ENCODE measurements around the gene SV2B.
A peak's percentile ranks its signal among the peaks of the same experiment; 100 is the strongest.

SV2B gene

DNA sequence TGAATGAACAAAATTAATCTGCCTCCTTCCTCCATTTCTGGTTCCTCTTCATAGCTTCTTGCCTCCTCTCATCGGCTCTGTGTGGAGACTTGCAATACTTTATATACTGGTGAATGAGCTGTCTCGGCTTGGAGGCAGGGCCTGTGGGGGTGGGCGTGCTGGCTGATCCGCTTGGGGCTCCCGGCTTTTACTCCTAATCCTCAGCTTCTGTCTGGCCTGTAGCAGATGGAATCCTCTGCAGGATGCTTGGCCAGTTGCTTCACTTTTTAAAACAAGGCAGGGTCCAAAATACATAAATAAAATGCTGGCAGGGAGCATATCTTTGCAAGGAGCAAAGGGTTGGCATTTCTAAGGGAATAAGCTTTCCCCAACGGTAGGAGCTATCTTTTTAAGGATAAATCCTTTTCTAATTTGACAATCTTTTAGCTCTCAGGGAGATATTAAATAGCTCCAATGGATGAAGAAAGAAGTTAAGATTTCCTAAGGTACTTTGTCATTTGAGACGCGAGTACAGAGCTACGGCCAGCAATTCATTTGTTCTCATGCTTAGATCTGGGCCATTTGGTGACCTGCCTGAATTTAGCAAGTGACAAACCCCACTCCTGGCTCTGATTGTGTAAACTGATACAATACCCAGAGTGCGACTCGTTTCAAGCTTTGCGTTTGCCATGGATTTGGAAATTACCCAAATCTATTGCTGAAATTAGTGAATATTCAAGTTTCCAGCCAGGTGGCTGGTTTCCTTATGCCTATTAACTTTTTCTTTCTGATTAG, 18.9 kb downstream of the SV2B start:
- Mint-ChIP-seq H3K27me3 (peaks cover 25% of the 10 kb centered on the region), H3K27ac (no peak overlapping the region), H3K9me3 (peaks cover 4% of the 10 kb centered on the region), H3K4me1 (no peaks in the 10 kb centered on the region), H3K4me3 (no peak overlapping the region), H3K36me3 (no peaks in the 10 kb centered on the region)
- no peak for ATAC-seq

DNA sequence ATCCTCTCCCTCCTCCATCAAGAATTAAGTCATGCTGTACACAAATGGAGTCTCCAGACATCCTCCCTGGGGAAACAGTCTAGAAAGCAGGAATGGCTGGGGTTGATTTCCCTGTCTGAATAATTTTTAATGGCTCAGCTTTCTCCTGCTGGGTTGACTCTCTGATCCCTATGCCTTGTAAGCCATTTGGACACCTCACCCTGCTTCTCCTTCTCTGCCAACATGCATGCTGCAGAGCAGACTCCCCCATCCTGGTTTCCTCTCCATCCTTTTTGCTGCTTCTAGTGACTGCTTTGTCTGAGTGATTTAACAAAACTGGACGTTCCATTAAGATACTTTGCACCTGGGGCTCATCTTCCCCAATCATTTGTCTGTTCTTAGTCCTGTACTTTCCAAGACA, 22.2 kb downstream of the SV2B start:
- peaks cover 27% of the 10 kb centered on the region for H3K27me3 Mint-ChIP-seq
- no peaks in the 10 kb centered on the region for H3K36me3 Mint-ChIP-seq
- no peak for ATAC-seq
- no peak overlapping the region for H3K27ac Mint-ChIP-seq
- H3K9me3 Mint-ChIP-seq: no peaks in the 10 kb centered on the region
- no peaks in the 10 kb centered on the region for H3K4me1 Mint-ChIP-seq
- no peak overlapping the region for H3K4me3 Mint-ChIP-seq

DNA sequence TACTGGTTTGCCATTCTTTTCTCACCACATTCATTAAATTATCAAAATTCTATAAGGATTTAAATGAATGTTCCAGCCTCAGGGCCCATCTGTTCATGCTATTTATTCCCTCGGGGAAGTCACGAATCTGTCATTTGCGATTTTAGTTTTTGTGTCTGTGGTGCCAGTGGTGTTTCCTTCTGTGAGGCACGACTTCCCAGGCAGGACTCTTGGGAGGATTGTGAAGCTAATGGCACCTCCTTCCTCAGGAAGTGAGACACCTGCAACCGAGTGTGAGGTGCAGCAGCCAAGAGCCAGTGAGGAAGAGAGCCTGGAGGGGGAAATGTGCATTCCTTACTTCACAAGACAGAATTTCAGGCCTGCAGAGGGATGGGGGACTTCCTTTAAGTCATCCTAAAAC, 24.1 kb downstream of the SV2B start:
- Mint-ChIP-seq H3K27ac (no peak overlapping the region), H3K27me3 (peaks cover 27% of the 10 kb centered on the region), H3K4me1 (no peaks in the 10 kb centered on the region), H3K4me3 (no peak overlapping the region), H3K36me3 (no peaks in the 10 kb centered on the region), H3K9me3 (no peaks in the 10 kb centered on the region)
- ATAC-seq: no peak

DNA sequence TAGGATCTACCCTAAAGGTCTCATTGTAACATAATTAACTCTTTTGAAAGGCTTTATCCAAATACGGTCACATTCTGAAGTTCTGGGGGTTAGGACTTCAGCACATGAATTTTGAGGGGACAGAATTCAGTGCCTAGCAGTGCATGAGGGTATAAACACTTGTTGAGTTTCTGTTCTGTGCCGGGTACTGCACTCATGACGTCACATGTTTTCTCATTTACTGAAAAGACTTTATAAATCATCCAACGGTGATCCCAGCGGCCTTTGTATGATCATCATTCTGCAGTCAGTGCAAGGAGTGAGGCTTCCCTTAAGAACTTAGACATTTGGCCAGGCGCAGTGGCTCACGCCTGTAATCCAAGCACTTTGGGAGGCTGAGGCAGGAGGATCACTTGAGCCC, 25.1 kb downstream of the SV2B start:
- no peaks in the 10 kb centered on the region for H3K9me3 Mint-ChIP-seq
- H3K4me3 Mint-ChIP-seq: no peak overlapping the region
- no peaks in the 10 kb centered on the region for H3K36me3 Mint-ChIP-seq
- ATAC-seq: no peak
- no peaks in the 10 kb centered on the region for H3K4me1 Mint-ChIP-seq
- no peak overlapping the region for H3K27ac Mint-ChIP-seq
- H3K27me3 Mint-ChIP-seq: peaks cover 27% of the 10 kb centered on the region

DNA sequence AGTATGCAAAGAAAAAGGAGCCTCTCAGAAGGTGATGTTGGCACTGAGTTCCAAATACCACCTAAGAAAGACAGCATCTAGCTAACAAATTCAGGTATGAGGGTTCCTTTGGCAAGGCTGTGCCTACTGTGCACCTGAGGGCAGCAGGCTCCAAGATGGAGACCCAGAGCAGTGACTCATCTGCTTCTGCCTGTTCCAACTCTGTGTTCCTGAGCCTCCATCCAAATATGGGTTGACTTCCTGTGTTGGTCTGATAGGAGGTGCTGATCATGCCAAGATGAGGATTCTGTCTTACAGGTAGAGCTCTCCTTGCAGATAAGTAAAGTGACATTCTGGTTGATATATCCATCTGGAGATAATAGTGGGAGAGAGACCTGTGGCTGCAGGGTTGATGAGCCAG, 26.0 kb downstream of the SV2B start:
- peaks cover 27% of the 10 kb centered on the region for H3K27me3 Mint-ChIP-seq
- no peak for ATAC-seq
- no peaks in the 10 kb centered on the region for H3K4me1 Mint-ChIP-seq
- H3K27ac Mint-ChIP-seq: no peak overlapping the region
- no peaks in the 10 kb centered on the region for H3K36me3 Mint-ChIP-seq
- H3K9me3 Mint-ChIP-seq: no peaks in the 10 kb centered on the region
- no peak overlapping the region for H3K4me3 Mint-ChIP-seq

DNA sequence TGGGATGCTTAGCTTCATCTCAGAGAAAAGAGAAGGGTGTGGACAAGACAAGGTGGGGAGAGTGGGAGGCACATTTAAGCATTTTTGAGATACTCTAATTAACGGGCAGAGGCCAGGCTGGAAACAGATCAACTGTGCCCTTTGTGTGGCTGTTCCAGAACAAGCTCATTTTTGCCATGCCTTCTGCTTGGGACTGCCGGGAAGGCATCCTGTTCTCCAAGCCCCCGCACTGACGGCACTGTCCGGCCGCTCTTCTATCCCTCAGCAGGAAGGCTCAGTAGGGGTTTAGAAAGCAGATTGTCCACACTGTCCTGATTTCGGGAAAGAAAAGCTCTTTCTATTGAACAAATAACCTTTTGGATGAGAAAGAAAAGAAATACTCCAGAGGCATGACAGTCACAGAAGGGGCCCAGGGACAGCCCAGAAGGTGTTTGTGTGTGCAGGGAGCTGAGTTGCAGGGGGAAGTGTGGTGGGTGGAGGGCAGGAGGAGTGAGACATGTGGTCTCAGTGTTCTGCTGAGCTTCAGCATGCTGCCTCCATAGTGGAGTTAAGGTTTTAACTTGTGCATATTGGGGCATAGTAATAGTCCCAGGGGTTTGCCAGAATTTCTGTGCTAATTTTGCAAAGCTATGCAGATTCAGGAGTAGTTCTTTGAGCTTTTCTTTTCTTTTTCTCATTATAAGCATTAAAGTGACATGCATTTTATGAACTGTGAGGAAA, 27.3 kb downstream of the SV2B start:
- Mint-ChIP-seq H3K4me3 (no peak overlapping the region), H3K4me1 (no peaks in the 10 kb centered on the region), H3K9me3 (no peaks in the 10 kb centered on the region), H3K36me3 (no peaks in the 10 kb centered on the region), H3K27ac (no peak overlapping the region), H3K27me3 (peaks cover 22% of the 10 kb centered on the region)
- ATAC-seq: peak; percentile 35

DNA sequence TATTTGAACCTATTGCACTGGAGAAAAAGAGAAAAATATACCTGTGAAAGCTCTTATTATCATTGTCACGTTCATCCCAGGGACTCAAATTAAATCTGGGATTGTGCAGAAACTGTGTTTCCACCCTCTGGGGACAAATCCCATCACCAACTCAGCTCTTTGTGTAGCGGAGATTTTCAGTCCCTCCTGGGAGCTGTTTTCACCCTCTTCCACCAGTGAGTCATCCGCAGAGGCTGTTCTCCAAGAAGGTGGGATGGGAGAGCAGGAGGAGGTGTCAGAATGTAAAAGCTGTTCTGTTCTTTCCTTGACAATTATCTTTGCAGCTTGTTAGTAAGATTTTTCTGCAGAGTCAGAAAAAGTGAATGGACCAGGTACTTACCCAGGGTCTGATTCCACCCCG, 28.0 kb downstream of the SV2B start:
- H3K4me3 Mint-ChIP-seq: no peak overlapping the region
- H3K36me3 Mint-ChIP-seq: no peaks in the 10 kb centered on the region
- ATAC-seq: no peak
- H3K4me1 Mint-ChIP-seq: no peaks in the 10 kb centered on the region
- H3K27ac Mint-ChIP-seq: no peak overlapping the region
- peaks cover 16% of the 10 kb centered on the region for H3K27me3 Mint-ChIP-seq
- H3K9me3 Mint-ChIP-seq: no peaks in the 10 kb centered on the region

DNA sequence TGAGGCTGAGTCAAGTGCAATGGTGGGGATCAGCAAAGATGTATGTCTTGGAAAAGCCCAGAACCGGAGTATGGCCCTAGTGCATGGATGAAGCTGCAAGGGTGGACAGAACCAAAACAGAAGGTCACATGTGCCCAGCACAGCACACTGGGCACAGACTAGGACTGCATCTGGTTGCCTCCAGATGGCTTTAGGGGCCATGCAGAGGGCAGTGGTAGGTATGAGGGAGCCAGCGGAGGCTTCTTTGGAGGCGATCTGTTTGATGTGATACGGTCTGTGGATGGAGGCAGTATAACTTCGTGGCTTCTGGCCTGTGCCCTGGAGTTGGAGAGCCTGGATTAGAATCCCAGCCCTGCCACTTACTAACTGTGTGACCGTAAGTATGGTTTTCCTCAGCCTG, 29.4 kb downstream of the SV2B start:
- H3K36me3 Mint-ChIP-seq: no peaks in the 10 kb centered on the region
- H3K27me3 Mint-ChIP-seq: peaks cover 12% of the 10 kb centered on the region
- H3K9me3 Mint-ChIP-seq: no peaks in the 10 kb centered on the region
- H3K4me3 Mint-ChIP-seq: no peak overlapping the region
- ATAC-seq: no peak
- H3K4me1 Mint-ChIP-seq: no peaks in the 10 kb centered on the region
- H3K27ac Mint-ChIP-seq: no peak overlapping the region

DNA sequence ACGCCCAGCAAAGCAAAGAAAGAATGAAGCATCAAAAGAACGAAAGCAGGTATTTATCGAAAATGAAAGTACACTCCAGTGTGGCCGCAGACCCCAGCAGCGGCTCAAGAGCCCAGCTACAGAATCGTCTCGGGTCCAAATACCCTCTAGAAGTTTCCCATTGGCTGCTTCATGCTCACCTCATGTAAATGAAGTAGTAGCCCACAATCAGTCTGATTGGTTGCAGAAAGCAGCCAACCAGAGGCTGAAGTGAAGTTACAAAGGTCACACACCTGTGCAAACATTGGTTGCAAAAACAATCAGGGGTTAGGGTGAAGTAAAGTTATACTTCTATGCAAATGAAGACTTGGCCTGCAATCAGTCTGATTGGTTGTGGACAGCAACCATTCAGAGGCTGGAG, 32.0 kb downstream of the SV2B start:
- Mint-ChIP-seq H3K27ac (no peak overlapping the region), H3K4me1 (peaks cover 6% of the 10 kb centered on the region), H3K36me3 (no peaks in the 10 kb centered on the region), H3K4me3 (no peak overlapping the region), H3K9me3 (no peaks in the 10 kb centered on the region), H3K27me3 (peaks cover 23% of the 10 kb centered on the region)
- no peak for ATAC-seq

DNA sequence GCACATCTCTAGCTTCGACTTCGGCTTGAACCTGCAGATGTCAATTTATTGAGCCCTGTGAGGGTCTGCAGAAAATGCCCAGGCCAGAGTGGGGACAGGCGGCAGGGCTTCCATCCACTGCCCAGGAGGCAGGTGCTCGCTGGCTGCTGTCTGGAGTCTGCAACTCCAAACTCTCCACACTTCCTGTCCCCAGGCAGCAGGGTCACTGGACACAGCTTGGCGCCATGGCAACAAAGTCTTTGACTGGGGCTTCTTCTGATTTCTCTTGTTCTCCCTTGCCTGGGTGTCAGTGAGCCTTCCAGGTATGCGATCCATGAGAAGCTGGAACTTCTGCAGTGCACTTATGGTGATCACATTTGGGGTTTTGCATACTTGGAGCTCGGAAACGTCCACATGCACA, 33.5 kb downstream of the SV2B start:
- Mint-ChIP-seq H3K27me3 (peaks cover 32% of the 10 kb centered on the region), H3K27ac (no peak overlapping the region), H3K4me3 (no peak overlapping the region), H3K4me1 (peaks cover 6% of the 10 kb centered on the region), H3K36me3 (no peaks in the 10 kb centered on the region), H3K9me3 (peaks cover 3% of the 10 kb centered on the region)
- no peak for ATAC-seq

DNA sequence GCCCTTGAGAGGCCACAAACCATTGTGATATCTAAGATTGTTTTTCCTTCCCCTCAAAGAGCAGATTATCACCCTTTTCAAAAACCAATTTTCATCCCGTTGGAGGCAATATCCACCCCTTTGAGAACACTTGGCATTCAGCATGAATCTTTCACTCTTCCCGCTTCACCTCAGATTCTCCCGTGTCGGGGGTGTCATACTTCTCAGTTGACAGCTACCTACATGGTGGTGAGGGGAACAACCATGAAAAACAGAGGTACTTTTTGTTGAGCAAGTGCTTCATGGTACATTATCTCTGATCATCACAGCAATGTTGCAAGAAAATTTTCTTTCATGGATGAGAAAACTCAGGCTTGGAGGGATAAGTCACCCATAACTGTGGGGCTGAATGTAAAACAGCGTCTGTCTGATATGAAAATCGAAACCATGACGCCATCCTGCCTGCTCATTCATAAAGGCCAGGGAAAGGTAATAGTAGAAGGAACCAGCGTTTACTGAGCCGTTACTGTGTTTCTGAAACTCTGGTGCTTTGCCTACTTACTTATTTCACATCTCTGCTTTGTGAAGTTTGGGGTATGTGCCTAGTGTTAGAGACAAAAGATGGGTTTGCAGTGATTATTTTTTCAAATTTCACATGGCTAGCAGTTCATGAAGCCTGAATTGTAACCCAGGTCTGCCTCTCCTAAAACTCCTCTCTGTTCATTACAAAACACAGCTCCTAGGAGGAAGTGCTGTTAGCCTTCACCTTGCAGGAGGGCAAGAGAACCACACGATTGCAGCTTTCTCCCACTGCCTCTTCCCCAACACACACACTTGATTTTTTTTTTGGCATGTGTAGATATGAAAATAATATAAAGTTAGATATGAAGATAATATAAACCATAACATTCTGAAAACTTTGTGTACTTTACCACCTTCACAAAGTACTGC, 35.4 kb downstream of the SV2B start:
- peaks cover 44% of the 10 kb centered on the region for H3K27me3 Mint-ChIP-seq
- H3K9me3 Mint-ChIP-seq: peaks cover 5% of the 10 kb centered on the region
- H3K36me3 Mint-ChIP-seq: no peaks in the 10 kb centered on the region
- peaks cover 6% of the 10 kb centered on the region for H3K4me1 Mint-ChIP-seq
- H3K4me3 Mint-ChIP-seq: no peak overlapping the region
- H3K27ac Mint-ChIP-seq: no peak overlapping the region
- peak; percentile 50 for ATAC-seq

DNA sequence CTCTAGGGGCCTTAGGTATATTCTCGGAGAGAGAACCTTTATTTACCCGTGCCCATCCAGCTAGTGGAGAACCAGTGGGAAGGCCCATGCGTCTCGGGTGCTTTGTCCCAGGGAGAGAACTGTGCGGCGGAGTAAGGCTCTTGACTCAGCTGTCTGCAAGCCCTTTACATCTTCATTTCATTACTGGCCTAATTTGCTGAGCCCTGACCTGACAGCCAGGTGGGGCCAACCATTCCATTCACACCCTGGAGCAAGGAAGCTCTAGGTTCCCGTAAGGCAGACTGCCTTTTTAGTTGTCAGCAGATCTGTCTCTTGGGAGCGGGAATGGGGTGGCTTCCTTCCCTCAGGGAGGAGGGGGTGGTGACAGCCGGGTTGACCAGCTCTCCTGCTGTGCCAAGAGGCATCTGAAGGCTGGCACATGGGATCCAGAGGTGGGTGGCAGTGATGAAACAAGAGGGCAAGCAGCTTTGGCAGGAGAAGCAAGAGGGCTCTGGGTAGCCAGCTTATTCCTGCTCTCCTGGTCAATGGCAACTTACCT, 36.4 kb downstream of the SV2B start:
- Mint-ChIP-seq H3K27me3 (peaks cover 44% of the 10 kb centered on the region), H3K9me3 (peaks cover 5% of the 10 kb centered on the region), H3K4me1 (peaks cover 6% of the 10 kb centered on the region), H3K4me3 (no peak overlapping the region), H3K27ac (no peak overlapping the region), H3K36me3 (no peaks in the 10 kb centered on the region)
- no peak for ATAC-seq

DNA sequence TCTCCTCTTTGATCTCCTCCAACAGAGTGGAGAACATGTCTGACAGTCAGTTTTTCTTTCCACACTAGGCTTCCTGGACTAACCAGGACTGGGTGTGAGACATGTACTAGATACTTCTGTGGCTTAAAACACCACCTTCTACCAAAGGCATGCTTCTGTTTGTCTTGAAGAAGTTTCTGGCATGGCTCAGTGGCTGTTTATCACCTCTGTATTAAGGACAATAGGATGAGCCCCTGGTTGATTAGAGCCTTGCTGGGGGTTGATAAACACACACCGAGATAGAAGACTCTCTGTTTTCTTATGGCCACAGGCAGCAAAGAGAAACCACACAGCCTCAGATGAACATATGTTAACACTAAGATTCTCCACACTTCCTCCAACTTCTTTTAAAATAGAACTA, 40.5 kb downstream of the SV2B start:
- Mint-ChIP-seq H3K36me3 (no peaks in the 10 kb centered on the region), H3K27me3 (peaks cover 39% of the 10 kb centered on the region)

DNA sequence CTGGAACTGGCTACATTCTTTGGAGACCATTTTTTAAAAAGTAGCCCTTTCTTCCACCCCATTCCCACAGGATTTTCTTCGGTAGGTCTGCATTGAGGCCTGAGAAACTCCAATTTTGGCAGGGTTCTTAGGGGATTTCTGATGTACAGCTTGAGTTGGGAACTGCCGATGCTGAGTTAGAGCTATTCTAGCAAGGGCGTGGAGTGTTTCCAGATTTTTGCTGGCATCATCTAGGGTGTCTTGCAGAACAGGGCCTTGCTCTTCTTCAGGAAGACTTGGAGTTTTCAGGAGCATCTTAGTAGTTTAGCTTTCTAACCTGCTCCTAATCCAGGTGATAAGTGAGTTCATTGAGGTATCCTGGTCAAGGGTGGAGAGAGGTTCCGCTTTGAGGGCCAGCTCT, 41.0 kb downstream of the SV2B start:
- H3K27me3 Mint-ChIP-seq: peaks cover 39% of the 10 kb centered on the region
- H3K4me1 Mint-ChIP-seq: peaks cover 4% of the 10 kb centered on the region
- H3K36me3 Mint-ChIP-seq: no peaks in the 10 kb centered on the region
- ATAC-seq: no peak
- no peak overlapping the region for H3K27ac Mint-ChIP-seq
- peaks cover 6% of the 10 kb centered on the region for H3K9me3 Mint-ChIP-seq
- H3K4me3 Mint-ChIP-seq: no peak overlapping the region

More for the DNA sequence above, 40.5 kb downstream of the SV2B start:
- no peak for ATAC-seq
- peaks cover 5% of the 10 kb centered on the region for H3K9me3 Mint-ChIP-seq
- no peak overlapping the region for H3K27ac Mint-ChIP-seq
- peaks cover 6% of the 10 kb centered on the region for H3K4me1 Mint-ChIP-seq
- H3K4me3 Mint-ChIP-seq: no peak overlapping the region

DNA sequence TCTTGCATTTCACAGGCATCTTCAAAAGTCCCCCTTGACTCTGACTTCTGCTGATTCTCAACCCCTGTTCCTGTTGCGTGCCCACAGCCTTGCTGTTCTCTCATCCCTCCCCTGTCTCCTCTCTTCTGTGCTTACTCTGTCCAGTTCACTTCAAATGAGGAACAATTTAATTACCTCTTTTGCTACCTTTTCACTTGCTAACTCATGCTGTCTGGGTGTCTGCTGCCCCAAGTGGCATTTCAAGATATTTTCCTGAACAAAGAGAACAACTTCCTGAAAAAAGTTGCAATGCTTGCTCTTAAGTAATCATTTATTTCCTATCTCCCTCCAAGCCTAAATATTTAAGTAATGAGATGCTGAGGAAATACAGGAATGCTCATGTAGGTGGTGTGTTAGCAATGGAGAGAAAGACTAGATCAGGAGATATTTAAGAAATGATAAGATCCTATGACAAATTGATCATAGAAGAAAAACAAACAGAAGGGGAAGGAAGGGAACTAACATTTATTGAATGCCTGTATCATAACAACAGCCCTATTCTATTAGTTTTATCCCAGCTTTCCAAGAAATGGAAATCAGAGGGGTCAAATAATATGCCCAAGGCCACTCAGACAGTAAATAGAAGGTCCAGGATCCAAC, 42.2 kb downstream of the SV2B start:
- no peak for ATAC-seq
- Mint-ChIP-seq H3K27ac (no peak overlapping the region), H3K36me3 (no peaks in the 10 kb centered on the region), H3K27me3 (peaks cover 34% of the 10 kb centered on the region), H3K4me3 (no peak overlapping the region), H3K4me1 (peaks cover 4% of the 10 kb centered on the region), H3K9me3 (peaks cover 7% of the 10 kb centered on the region)

All from stimulated activated memory B cell treated with anti-CD40 and anti-IgM and Interleukin-4, amounts not matched to agents 10 μg/mL and 1 μg/mL and 100 μg/mL, for 72 hours (primary cell).